OCI-LY3 (cell line): ENCODE results near the gene KAT6B.

ENCODE experiments used
- H2AFZ ChIP-seq: fragments of 200-600, 300-600 bp; shearing (Covaris generic); 2 replicates; pipeline ENCODE4 v1.6.0; 2014; ENCODE audit warnings: antibody characterized with exemption, low read depth, low read length
- H3K27ac ChIP-seq: fragments of 200-600, 300-600 bp; sonication (generic); 2 replicates; pipeline ENCODE4 v1.5.1; 2014; ENCODE audit warnings: mild to moderate bottlenecking, low read length, moderate library complexity, mixed read lengths
- H3K27me3 ChIP-seq: fragments of 200-600, 300-600 bp; sonication (generic); 2 replicates; pipeline ENCODE4 v1.6.1; 2014; ENCODE audit warnings: low read depth, low read length, mixed read lengths
- H3K36me3 ChIP-seq: fragments of 200-600, 300-600 bp; sonication (generic); replicated peaks from 2 replicates; pipeline ENCODE3; 2014; ENCODE audit warnings: low read depth, low read length, mixed read lengths
- H3K4me1 ChIP-seq: fragments of 300-600, 200-600 bp; sonication (generic); 2 replicates; pipeline ENCODE4 v1.6.1; 2014; ENCODE audit warnings: low read length, mixed read lengths
- H3K4me2 ChIP-seq: fragments of 200-600, 300-600 bp; sonication (generic); 2 replicates; pipeline ENCODE4 v1.6.1; 2014; ENCODE audit warnings: low read length, mixed read lengths
- H3K4me3 ChIP-seq: fragments of 300-600, 200-600 bp; sonication (generic); 2 replicates; pipeline ENCODE4 v1.5.1; 2014; ENCODE audit warnings: antibody characterized with exemption, mild to moderate bottlenecking, low read length, moderate library complexity
- H3K79me2 ChIP-seq: fragments of 300-600, 200-600 bp; shearing (Covaris generic); 2 replicates; pipeline ENCODE4 v1.6.1; 2014; ENCODE audit warnings: mild to moderate bottlenecking, low read length, mixed read lengths
- H3K9ac ChIP-seq: fragments of 300-600, 200-600 bp; shearing (Covaris generic); 2 replicates; pipeline ENCODE4 v1.6.0; 2014; ENCODE audit warnings: mild to moderate bottlenecking, low read length, moderate library complexity
- H3K9me3 ChIP-seq: fragments of 200-600, 300-600 bp; shearing (Covaris generic); 2 replicates; pipeline ENCODE4 v1.6.1; 2014; ENCODE audit warnings: low read length, mixed read lengths; ENCODE audit not compliant: insufficient read depth
- H4K20me1 ChIP-seq: fragments of 200-600, 300-600 bp; sonication (generic); 2 replicates; pipeline ENCODE4 v1.6.1; 2016; ENCODE audit warnings: low read length, mixed read lengths; ENCODE audit not compliant: insufficient read depth
- EZH2phosphoT487 ChIP-seq: fragments of 200-600 bp; shearing (Covaris generic); IDR thresholded peaks from 2 replicates; pipeline ENCODE4 v1.6.1; 2018; ENCODE audit warnings: antibody characterized with exemption, mixed run types, low read depth
- TF ChIP-seq, protein P1 (sequence below): fragments of 200-600, 300-600 bp; sonication (generic); IDR thresholded peaks from 2 replicates; pipeline ENCODE4 v1.5.1; 2014; ENCODE audit warnings: antibody characterized with exemption, low read length, low read depth

Gene KAT6B

DNA sequence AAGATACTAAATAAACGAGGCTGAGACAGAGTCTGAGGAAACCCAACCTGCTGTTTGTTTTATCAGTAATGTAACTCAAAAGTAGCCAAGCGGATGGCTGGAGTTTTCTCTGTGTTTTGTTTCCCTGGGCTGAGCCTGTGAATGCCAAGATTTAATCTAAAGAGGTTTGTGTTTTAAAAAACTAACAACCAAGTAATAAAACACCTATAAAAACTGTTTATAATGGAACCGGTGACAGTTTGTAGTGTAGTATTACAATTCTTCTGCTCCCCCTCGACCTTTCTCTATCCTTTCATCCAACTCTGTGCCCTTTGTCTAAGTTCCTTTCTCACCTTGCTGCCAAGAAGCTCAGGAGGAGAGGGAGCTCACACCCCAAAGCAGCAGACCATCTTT lies 2.6 kb upstream of the KAT6B start:
- H3K27ac ChIP-seq: no peak overlapping the region
- H3K9ac ChIP-seq: no peak overlapping the region; the same call in 1 of the 2 replicates
- no peaks in the 10 kb centered on the region for H3K27me3 ChIP-seq
- TF ChIP-seq, protein P1, sequence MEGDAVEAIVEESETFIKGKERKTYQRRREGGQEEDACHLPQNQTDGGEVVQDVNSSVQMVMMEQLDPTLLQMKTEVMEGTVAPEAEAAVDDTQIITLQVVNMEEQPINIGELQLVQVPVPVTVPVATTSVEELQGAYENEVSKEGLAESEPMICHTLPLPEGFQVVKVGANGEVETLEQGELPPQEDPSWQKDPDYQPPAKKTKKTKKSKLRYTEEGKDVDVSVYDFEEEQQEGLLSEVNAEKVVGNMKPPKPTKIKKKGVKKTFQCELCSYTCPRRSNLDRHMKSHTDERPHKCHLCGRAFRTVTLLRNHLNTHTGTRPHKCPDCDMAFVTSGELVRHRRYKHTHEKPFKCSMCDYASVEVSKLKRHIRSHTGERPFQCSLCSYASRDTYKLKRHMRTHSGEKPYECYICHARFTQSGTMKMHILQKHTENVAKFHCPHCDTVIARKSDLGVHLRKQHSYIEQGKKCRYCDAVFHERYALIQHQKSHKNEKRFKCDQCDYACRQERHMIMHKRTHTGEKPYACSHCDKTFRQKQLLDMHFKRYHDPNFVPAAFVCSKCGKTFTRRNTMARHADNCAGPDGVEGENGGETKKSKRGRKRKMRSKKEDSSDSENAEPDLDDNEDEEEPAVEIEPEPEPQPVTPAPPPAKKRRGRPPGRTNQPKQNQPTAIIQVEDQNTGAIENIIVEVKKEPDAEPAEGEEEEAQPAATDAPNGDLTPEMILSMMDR: no peak
- TF ChIP-seq EZH2phosphoT487: no peak
- peaks cover 12% of the 10 kb centered on the region for H3K4me1 ChIP-seq
- H4K20me1 ChIP-seq: no peaks in the 10 kb centered on the region
- no peak overlapping the region for H2AFZ ChIP-seq
- peaks cover 11% of the 10 kb centered on the region for H3K79me2 ChIP-seq
- H3K9me3 ChIP-seq: no peaks in the 10 kb centered on the region
- H3K36me3 ChIP-seq: no peaks in the 10 kb centered on the region
- H3K4me2 ChIP-seq: peak overlapping the region; percentile 89
- H3K4me3 ChIP-seq: peak overlapping the region; percentile 95

DNA sequence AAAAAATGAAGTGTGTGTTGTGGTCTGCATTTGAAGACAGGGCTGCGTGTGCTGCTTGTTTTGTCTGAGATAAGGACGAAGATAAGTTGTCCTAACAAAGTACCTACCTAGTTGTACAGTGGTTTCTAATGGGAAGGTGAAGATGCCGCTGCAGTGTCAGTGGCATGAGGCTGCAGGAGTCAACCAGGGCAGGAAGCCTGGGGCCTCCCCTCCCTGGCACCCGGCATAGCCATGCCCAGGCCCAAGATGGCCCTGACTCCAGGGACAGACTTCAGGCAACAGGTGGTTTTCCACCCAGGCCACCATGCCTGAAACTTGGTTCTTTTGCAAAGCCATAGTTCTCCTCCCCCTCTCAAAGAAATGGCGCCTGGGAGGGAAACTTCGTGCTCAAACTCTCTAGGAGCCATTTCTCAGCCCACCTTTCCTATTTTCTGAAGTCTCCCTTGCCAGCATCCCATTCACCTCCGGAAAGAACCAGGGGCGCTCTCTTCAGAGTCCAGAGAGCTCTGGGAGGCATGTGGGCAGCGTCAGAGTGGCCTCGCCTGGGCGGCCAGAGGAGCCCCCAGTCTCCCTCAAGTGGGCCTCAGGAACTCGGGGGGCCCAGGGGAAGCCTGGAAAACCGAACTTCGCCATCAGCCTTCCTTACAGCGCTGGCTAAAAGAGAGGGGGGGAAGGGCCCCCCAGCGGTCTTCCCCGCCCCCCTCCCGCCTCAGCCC lies 2.1 kb upstream of the KAT6B start:
- peaks cover 11% of the 10 kb centered on the region for H3K79me2 ChIP-seq
- H3K4me3 ChIP-seq: peak overlapping the region; percentile 95
- H3K9me3 ChIP-seq: no peaks in the 10 kb centered on the region
- H2AFZ ChIP-seq: peak overlapping the region; percentile 94
- no peaks in the 10 kb centered on the region for H4K20me1 ChIP-seq
- H3K27me3 ChIP-seq: no peaks in the 10 kb centered on the region
- no peaks in the 10 kb centered on the region for H3K36me3 ChIP-seq
- H3K9ac ChIP-seq: peak overlapping the region; percentile 82
- peak overlapping the region; percentile 89 for H3K4me2 ChIP-seq
- TF ChIP-seq, protein P1: no peak
- TF ChIP-seq EZH2phosphoT487: no peak
- peaks cover 12% of the 10 kb centered on the region for H3K4me1 ChIP-seq
- peak overlapping the region; percentile 59 for H3K27ac ChIP-seq

DNA sequence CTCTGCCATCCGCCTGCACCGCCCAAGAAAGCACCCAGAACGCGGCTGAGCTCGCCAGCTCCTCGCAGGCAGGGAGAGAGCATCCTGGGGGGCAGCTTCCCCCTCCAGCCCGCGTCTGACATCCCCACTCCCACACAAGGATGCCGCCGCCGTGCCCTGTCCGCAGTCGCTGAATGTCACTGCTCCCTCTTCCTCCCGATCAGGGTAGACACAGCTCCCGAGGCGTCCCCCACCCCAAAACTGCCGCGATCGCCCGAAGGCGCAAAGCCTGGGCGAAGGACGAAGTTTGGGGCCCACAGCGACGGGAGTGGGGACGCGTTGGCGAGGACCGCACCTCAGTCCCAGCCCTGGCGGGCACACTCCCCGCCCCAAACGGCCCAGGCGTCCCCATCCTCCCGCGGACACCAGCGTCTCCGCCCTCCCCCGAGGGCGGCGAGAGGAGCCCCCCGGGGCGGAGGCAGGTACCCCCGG lies 1.5 kb upstream of the KAT6B start:
- Histone ChIP-seq H3K9ac (peak overlapping the region; percentile 82), H3K9me3 (no peaks in the 10 kb centered on the region), H4K20me1 (no peaks in the 10 kb centered on the region), H3K4me3 (peak overlapping the region; percentile 95), H3K79me2 (peaks cover 11% of the 10 kb centered on the region), H3K4me1 (peaks cover 12% of the 10 kb centered on the region), H2AFZ (peak overlapping the region; percentile 94), H3K36me3 (no peaks in the 10 kb centered on the region), H3K27me3 (no peaks in the 10 kb centered on the region), H3K27ac (peak overlapping the region; percentile 59), H3K4me2 (peak overlapping the region; percentile 89)
- TF ChIP-seq, protein P1: no peak
- TF ChIP-seq EZH2phosphoT487: no peak

DNA sequence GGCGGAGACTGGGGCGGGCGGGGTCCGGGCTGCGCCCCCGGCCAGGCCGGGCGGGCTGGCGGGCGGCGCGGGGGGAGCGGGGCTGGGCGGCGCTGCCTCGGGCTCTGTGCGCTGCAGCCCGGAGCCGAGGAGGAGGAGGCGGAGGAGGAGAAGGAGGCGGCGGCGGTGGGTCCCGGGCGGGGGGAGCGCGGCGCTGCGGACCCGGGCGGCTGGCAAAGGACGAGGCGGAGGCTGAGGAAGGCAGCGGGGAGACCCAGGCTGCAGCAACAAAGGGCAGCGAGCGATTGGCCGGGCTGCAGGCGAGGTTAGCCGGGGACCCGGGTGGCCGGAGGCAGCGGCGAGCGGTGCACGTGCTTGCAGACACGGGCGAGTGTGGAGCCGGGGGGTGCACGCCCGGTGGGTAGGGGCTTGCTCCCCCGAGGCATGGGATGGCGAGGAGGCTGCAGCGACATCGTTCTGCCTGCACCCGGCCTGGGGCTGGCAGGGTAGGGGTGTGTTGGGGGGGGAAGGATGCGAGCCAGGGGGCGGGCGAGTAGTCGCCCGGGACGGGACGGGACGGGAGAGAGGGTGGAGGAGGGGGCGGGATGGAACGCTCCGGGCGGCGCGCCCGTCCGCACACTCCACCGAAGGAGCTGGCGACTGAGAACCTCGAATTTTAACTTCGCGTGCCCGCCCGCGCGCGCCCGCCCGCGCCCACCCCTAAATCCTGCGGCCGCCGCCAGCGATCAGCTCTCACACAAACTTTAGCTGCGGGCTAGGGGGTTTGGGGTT lies 844 bp upstream of the KAT6B start:
- peak overlapping the region; percentile 82 for H3K9ac ChIP-seq
- H3K9me3 ChIP-seq: no peaks in the 10 kb centered on the region
- peak overlapping the region; percentile 70 for H3K4me2 ChIP-seq
- peaks cover 15% of the 10 kb centered on the region for H3K79me2 ChIP-seq
- TF ChIP-seq, protein P1: no peak
- TF ChIP-seq EZH2phosphoT487: no peak
- H2AFZ ChIP-seq: peak overlapping the region; percentile 50
- H3K27ac ChIP-seq: peak overlapping the region; percentile 67
- no peaks in the 10 kb centered on the region for H3K36me3 ChIP-seq
- no peaks in the 10 kb centered on the region for H4K20me1 ChIP-seq
- H3K4me3 ChIP-seq: peak overlapping the region; percentile 95
- H3K4me1 ChIP-seq: peaks cover 12% of the 10 kb centered on the region
- H3K27me3 ChIP-seq: no peaks in the 10 kb centered on the region
